ENCODE measurements around the gene HOXD8. TPM values are rescaled to one million over a fixed set of nuclear protein-coding genes. Genes with fewer than 3 reads are reported as not detected.

HOXD8 gene
- 30.3 and 33.0 TPM in 2 replicates for total RNA-seq

- DNase-seq = peak; percentile 96
Measured at GRCh38 chr2:176128982-176129796, at the start of gene HOXD8. HOXD8 (plus strand) TSS chr2:176129705; CDS start chr2:176130367, 662 bp downstream.

GRCh38 chr2:176079831-176080539, 49.5 kb upstream of the HOXD8 start:
- DNase-seq = peak; percentile 66

GRCh38 chr2:176080540-176081375, 48.7 kb upstream of the HOXD8 start:
- DNase-seq = no peak

GRCh38 chr2:176081376-176081836, 48.1 kb upstream of the HOXD8 start:
- DNase-seq = no peak

- DNase-seq = no peak
Measured at GRCh38 chr2:176081837-176082524, 47.5 kb upstream of the HOXD8 start.

- DNase-seq = no peak
Measured at GRCh38 chr2:176082525-176082823, 47.0 kb upstream of the HOXD8 start.

- DNase-seq = no peak
Measured at GRCh38 chr2:176082824-176083751, 46.4 kb upstream of the HOXD8 start.

- no peak for DNase-seq
Measured at GRCh38 chr2:176083796-176084261, 45.7 kb upstream of the HOXD8 start, which contains the start of gene EVX2. EVX2 (minus strand) TSS chr2:176083962; CDS start chr2:176083776, 186 bp downstream.

- DNase-seq = no peak
Measured at GRCh38 chr2:176084611-176085119, 44.8 kb upstream of the HOXD8 start.

- DNase-seq = no peak
Measured at GRCh38 chr2:176085120-176085788, 44.3 kb upstream of the HOXD8 start.

GRCh38 chr2:176085861-176086771, 43.4 kb upstream of the HOXD8 start:
- DNase-seq = peak; percentile 69

GRCh38 chr2:176087330-176088047, 42.0 kb upstream of the HOXD8 start:
- no peak for DNase-seq

GRCh38 chr2:176088048-176088936, 41.2 kb upstream of the HOXD8 start:
- DNase-seq = peak; percentile 71

GRCh38 chr2:176088937-176089842, 40.3 kb upstream of the HOXD8 start:
- no peak for DNase-seq

GRCh38 chr2:176089843-176090395, 39.6 kb upstream of the HOXD8 start:
- no peak for DNase-seq

- no peak for DNase-seq
Measured at GRCh38 chr2:176090862-176091261, 38.6 kb upstream of the HOXD8 start.

All from dermis blood vessel endothelial cell (primary cell).